ENCODE measurements around the gene ZNF724. TPM values are rescaled to one million over a fixed set of nuclear protein-coding genes. Genes with fewer than 3 reads are reported as not detected.
"Not testable (repeated sequence)": the region's sequence is repeated elsewhere in the genome, so short reads cannot be mapped to it uniquely, and the experiment has no call there.

The ZNF724 gene
- 12.8 and 14.1 TPM in 2 replicates for total RNA-seq

GRCh38 chr19:23249911-23250649 is at the start of gene ZNF724:
TSS of gene ZNF724 (minus strand) at chr19:23250394. CDS start at chr19:23250242, 152 bp downstream.
- intact Hi-C loops (cut with micrococcal nuclease), result loop anchor here (1.0 to 5.0 kb wide), 5 partner anchors 24 to 665 kb away; partner anchors contain the start of genes ZNF675, ZNF681 and ZNF91

- intact Hi-C loops (cut with micrococcal nuclease), result no loop called here
These were observed 43.9 kb upstream of the ZNF724 start for GRCh38 chr19:23294141-23294540.

GRCh38 chr19:23289966-23290365 is 39.8 kb upstream of the ZNF724 start:
- intact Hi-C loops (cut with micrococcal nuclease), result not testable (repeated sequence)

- intact Hi-C loops (cut with micrococcal nuclease), result no loop called here
These were observed 37.4 kb upstream of the ZNF724 start for GRCh38 chr19:23287620-23288019.

GRCh38 chr19:23286477-23286876 is 36.3 kb upstream of the ZNF724 start:
- intact Hi-C loops (cut with micrococcal nuclease), result no loop called here

- intact Hi-C loops (cut with micrococcal nuclease), result no loop called here
These were observed 35.8 kb upstream of the ZNF724 start for GRCh38 chr19:23285948-23286347.

- intact Hi-C loops (cut with micrococcal nuclease), result not testable (repeated sequence)
These were observed 35.1 kb upstream of the ZNF724 start for GRCh38 chr19:23285326-23285725.

- intact Hi-C loops (cut with micrococcal nuclease), result no loop called here
These were observed 33.7 kb upstream of the ZNF724 start for GRCh38 chr19:23283925-23284324.

- intact Hi-C loops (cut with micrococcal nuclease), result no loop called here
These were observed 31.6 kb upstream of the ZNF724 start for GRCh38 chr19:23281663-23282276.

- intact Hi-C loops (cut with micrococcal nuclease), result not testable (repeated sequence)
These were observed 27.9 kb upstream of the ZNF724 start for GRCh38 chr19:23278118-23278517.

GRCh38 chr19:23273590-23274412 is 23.6 kb upstream of the ZNF724 start:
- intact Hi-C loops (cut with micrococcal nuclease), result loop anchor here (1.0 to 5.0 kb wide), 3 partner anchors 24 to 414 kb away; partner anchors contain the start of genes ZNF675, ZNF724 and ZNF91

- intact Hi-C loops (cut with micrococcal nuclease), result loop anchor here (5.0 kb wide), 1 partner anchor 414 kb away; the partner anchor contains the start of gene ZNF675
These were observed 22.9 kb upstream of the ZNF724 start for GRCh38 chr19:23273022-23273589.

GRCh38 chr19:23263870-23264590 is 13.8 kb upstream of the ZNF724 start:
- intact Hi-C loops (cut with micrococcal nuclease), result no loop called here

GRCh38 chr19:23263396-23263795 is 13.2 kb upstream of the ZNF724 start:
- intact Hi-C loops (cut with micrococcal nuclease), result no loop called here

- intact Hi-C loops (cut with micrococcal nuclease), result no loop called here
These were observed 12.7 kb upstream of the ZNF724 start for GRCh38 chr19:23262920-23263319.

GRCh38 chr19:23261496-23262020 is 11.4 kb upstream of the ZNF724 start:
- intact Hi-C loops (cut with micrococcal nuclease), result no loop called here

GRCh38 chr19:23260956-23261355 is 10.8 kb upstream of the ZNF724 start:
- intact Hi-C loops (cut with micrococcal nuclease), result no loop called here

- intact Hi-C loops (cut with micrococcal nuclease), result no loop called here
These were observed 9.8 kb upstream of the ZNF724 start for GRCh38 chr19:23259961-23260360.

GRCh38 chr19:23255700-23256099 is 5.5 kb upstream of the ZNF724 start:
- intact Hi-C loops (cut with micrococcal nuclease), result no loop called here

- intact Hi-C loops (cut with micrococcal nuclease), result loop anchor here (5.0 kb wide), 1 partner anchor 503 kb away; the partner anchor contains the start of gene ZNF681
These were observed 4.1 kb upstream of the ZNF724 start for GRCh38 chr19:23254141-23254910.

All from T-helper 2 cell treated with Interferon-gamma antibody and Interleukin-4, amounts not matched to agents 100 ng/mL and 5 ng/mL, for 36 hours (primary cell).